ENCODE data around the gene BBS9. TPM values are rescaled to one million over a fixed set of nuclear protein-coding genes. Genes with fewer than 3 reads are reported as not detected.
"Not testable (repeated sequence)": the region's sequence is repeated elsewhere in the genome, so short reads cannot be mapped to it uniquely, and the experiment has no call there.

BBS9 gene
- total and polyA plus RNA-seq, 4 donors: 3.5 to 37.2 (median 14.2) TPM

DNA sequence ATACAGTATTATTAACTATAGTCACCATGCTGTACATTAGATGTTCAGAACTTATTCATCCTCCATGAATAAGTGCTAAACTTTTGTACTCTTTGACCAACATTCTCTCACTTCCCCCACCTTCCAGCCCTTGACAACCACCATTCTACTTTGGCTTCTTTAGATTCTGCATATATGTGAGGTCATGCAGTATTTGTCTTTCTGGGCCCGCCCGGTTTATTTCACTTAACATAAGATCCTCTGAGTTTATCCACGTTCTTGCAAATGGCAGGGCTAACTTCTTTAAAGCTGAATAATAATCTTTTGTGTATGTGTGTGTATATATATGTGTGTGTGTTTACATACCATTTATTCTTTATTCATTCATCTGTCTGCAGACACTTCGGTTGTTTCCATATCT lies 336.8 kb downstream of the BBS9 start:
- WGBS, 2 donors: 76 to 82% methylated on average over 4 of the region's 4 CpGs
- no peak for ATAC-seq (ENCODE audit: low FRiP score)

DNA sequence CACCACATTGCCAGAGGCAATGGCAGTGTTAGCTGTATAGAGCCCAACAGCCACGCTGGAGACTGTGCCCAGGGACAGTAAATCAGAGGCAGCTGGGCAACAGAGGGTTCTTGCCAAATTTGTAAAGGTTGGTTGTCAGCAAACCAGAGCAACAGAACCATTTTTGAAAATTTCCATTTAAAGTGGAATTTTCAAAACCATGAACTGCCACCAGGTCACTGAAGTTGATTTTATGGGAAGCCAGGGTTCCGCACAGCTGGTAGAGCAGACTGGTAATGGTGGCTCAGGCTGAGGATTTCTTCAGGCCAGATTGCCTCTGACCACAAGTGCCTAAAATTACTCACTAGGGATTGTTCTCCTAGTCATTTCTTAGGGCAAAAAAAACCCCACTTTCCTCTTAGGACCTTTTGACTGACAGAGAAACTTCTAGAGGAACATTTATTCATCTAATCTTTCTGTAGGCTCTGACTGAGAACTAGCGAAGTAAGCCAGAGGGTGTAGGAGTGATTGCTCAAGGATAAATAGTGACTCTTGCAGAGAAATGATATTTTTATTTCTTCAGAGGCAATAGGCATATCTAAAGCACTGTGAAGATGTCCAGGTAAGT lies 342.4 kb downstream of the BBS9 start:
- WGBS, 2 donors: 88 to 93% methylated on average over 3 of the region's 3 CpGs
- ATAC-seq (ENCODE audit: low FRiP score): no peak

More for the DNA sequence above, 336.8 kb downstream of the BBS9 start:
- no peak for DNase-seq
- Histone ChIP-seq H3K36me3 (ENCODE audit: control insufficient read depth in 1 of 2, insufficient read depth in 2 of 2, low read length in 1 of 2) (no peaks in the 10 kb centered on the region), H3K27ac (ENCODE audit: low read depth in 1 of 2, low read length in 2 of 2) (no peak overlapping the region), H3K4me1 (ENCODE audit: control insufficient read depth in 1 of 2, insufficient read depth in 2 of 2, low read length in 2 of 2) (no peaks in the 10 kb centered on the region), H3K9me3 (ENCODE audit: control insufficient read depth, low read length) (no peaks in the 10 kb centered on the region), H3K4me3 (ENCODE audit: low read length in 2 of 2) (no peak overlapping the region), H3K27me3 (ENCODE audit: control insufficient read depth in 1 of 2, insufficient read depth in 2 of 2, low read length in 1 of 2) (no peaks in the 10 kb centered on the region)
- intact Hi-C loops (cut with DNase I): no loop called here

DNA sequence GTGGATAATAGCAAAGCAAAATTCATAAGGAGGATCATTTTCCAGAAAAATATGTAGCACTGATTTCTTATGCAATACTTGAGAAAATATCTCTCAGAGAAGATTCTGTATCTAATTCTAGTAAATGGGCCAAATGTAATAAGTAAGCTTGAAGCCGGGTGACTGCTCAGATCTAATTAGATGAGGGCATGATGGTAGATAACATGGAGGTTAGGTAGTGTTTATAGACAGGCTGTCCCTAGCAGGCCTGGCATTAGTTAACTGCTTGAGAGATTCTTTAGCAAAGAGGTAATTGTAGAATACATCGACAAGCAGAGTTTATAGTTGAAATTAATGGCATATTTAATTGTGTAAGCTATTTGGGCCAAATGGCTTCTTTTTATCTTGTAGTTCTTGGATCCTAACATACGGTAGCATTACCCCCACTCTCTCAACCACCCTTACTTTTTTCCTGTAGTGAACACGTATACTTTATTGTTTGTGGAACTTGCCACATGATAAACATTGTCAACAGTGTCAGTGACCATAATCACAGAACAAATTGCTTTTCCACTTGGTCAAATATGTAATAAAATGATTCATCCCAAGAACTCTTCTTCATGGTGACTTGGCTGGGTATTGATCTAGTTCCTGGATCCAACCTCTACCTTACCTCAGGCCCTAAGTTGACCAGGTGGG lies 343.1 kb downstream of the BBS9 start:
- Histone ChIP-seq H3K9me3 (ENCODE audit: control insufficient read depth, low read length) (no peaks in the 10 kb centered on the region), H3K27ac (ENCODE audit: low read depth in 1 of 2, low read length in 2 of 2) (no peak overlapping the region), H3K4me1 (ENCODE audit: control insufficient read depth in 1 of 2, insufficient read depth in 2 of 2, low read length in 2 of 2) (no peaks in the 10 kb centered on the region), H3K27me3 (ENCODE audit: control insufficient read depth in 1 of 2, insufficient read depth in 2 of 2, low read length in 1 of 2) (no peaks in the 10 kb centered on the region), H3K36me3 (ENCODE audit: control insufficient read depth in 1 of 2, insufficient read depth in 2 of 2, low read length in 1 of 2) (no peaks in the 10 kb centered on the region), H3K4me3 (ENCODE audit: low read length in 2 of 2) (no peak overlapping the region)
- ATAC-seq (ENCODE audit: low FRiP score) (no peak), DNase-seq (no peak)
- intact Hi-C loops (cut with DNase I): no loop called here
- 78 to 81% methylated on average over 4 of the region's 4 CpGs for WGBS, 2 donors

More for the DNA sequence above, 342.4 kb downstream of the BBS9 start:
- H3K9me3 ChIP-seq (ENCODE audit: control insufficient read depth, low read length): no peaks in the 10 kb centered on the region
- DNase-seq: no peak
- H3K27ac ChIP-seq (ENCODE audit: low read depth in 1 of 2, low read length in 2 of 2): no peak overlapping the region
- no peak overlapping the region for H3K4me3 ChIP-seq (ENCODE audit: low read length in 2 of 2)
- no peaks in the 10 kb centered on the region for H3K36me3 ChIP-seq (ENCODE audit: control insufficient read depth in 1 of 2, insufficient read depth in 2 of 2, low read length in 1 of 2)
- intact Hi-C loops (cut with DNase I): no loop called here
- H3K4me1 ChIP-seq (ENCODE audit: control insufficient read depth in 1 of 2, insufficient read depth in 2 of 2, low read length in 2 of 2): no peaks in the 10 kb centered on the region
- no peaks in the 10 kb centered on the region for H3K27me3 ChIP-seq (ENCODE audit: control insufficient read depth in 1 of 2, insufficient read depth in 2 of 2, low read length in 1 of 2)

DNA sequence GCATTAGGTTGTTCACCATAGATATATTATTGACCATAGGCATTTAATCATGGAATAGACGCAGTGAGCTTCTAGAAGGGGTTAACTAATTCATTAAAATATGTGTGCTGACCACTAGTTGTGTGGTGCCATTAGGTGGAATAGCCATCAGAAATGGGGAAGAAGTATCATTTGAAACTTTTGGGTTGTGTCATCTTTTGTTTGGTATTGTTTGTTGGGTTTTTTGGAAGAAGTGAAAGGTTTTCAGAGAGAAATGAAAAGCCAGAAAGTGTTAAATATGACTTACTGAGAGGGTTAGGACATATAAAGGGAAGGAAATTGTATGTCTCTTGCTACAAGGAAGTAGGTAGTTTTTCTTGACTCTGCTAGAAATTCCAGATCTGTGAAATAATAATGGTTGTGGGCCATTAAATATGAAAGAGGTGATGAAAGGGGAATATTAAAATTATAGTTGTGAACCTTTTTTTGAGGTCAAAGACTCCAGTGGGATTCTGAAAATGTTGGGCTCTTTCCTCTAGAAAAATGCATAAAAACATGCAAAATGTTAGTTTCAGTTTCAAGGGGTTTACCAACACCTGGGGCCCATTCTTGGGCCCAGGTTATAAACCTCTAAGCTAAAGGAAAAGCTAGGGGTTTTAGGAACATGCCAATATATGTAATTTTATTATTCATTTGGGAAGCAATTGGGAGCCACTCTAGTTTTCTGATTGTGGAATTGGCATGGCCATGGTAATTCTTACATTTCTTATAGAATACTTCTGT lies 348.5 kb downstream of the BBS9 start:
- intact Hi-C loops (cut with DNase I): no loop called here

DNA sequence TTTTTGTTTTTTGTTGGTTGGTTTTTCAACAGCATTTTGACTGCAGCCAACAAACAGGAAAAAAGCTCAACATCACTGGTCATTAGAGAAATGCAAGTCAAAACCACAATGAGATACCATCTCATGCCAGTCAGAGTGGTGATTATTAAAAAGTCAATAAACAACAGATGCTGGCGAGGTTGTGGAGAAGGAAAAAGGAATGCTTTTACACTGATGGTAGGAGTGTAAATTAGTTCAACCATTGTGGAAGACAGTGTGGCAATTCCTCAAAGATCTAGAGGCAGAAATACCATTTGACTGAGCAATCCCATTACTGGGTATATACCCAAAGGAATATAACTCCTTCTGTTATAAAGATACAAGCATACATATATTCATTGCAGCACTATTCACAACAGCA lies 355.1 kb downstream of the BBS9 start:
- WGBS, 2 donors: 100% methylated on average over 1 of the region's 1 CpG
- H3K27ac ChIP-seq (ENCODE audit: low read depth in 1 of 2, low read length in 2 of 2); H3K36me3 ChIP-seq (ENCODE audit: control insufficient read depth in 1 of 2, insufficient read depth in 2 of 2, low read length in 1 of 2); H3K4me3 ChIP-seq (ENCODE audit: low read length in 2 of 2); ATAC-seq (ENCODE audit: low FRiP score); H3K27me3 ChIP-seq (ENCODE audit: control insufficient read depth in 1 of 2, insufficient read depth in 2 of 2, low read length in 1 of 2); intact Hi-C loops (cut with DNase I); H3K9me3 ChIP-seq (ENCODE audit: control insufficient read depth, low read length); DNase-seq; H3K4me1 ChIP-seq (ENCODE audit: control insufficient read depth in 1 of 2, insufficient read depth in 2 of 2, low read length in 2 of 2): not testable (repeated sequence)

More for the DNA sequence above, 348.5 kb downstream of the BBS9 start:
- DNase-seq: no peak
- no peak overlapping the region for H3K27ac ChIP-seq (ENCODE audit: low read depth in 1 of 2, low read length in 2 of 2)
- no peaks in the 10 kb centered on the region for H3K9me3 ChIP-seq (ENCODE audit: control insufficient read depth, low read length)
- 98 to 100% methylated on average over 1 of the region's 1 CpG for WGBS, 2 donors
- H3K36me3 ChIP-seq (ENCODE audit: control insufficient read depth in 1 of 2, insufficient read depth in 2 of 2, low read length in 1 of 2): no peaks in the 10 kb centered on the region
- no peaks in the 10 kb centered on the region for H3K27me3 ChIP-seq (ENCODE audit: control insufficient read depth in 1 of 2, insufficient read depth in 2 of 2, low read length in 1 of 2)
- no peak for ATAC-seq (ENCODE audit: low FRiP score)
- no peaks in the 10 kb centered on the region for H3K4me1 ChIP-seq (ENCODE audit: control insufficient read depth in 1 of 2, insufficient read depth in 2 of 2, low read length in 2 of 2)
- no peak overlapping the region for H3K4me3 ChIP-seq (ENCODE audit: low read length in 2 of 2)

DNA sequence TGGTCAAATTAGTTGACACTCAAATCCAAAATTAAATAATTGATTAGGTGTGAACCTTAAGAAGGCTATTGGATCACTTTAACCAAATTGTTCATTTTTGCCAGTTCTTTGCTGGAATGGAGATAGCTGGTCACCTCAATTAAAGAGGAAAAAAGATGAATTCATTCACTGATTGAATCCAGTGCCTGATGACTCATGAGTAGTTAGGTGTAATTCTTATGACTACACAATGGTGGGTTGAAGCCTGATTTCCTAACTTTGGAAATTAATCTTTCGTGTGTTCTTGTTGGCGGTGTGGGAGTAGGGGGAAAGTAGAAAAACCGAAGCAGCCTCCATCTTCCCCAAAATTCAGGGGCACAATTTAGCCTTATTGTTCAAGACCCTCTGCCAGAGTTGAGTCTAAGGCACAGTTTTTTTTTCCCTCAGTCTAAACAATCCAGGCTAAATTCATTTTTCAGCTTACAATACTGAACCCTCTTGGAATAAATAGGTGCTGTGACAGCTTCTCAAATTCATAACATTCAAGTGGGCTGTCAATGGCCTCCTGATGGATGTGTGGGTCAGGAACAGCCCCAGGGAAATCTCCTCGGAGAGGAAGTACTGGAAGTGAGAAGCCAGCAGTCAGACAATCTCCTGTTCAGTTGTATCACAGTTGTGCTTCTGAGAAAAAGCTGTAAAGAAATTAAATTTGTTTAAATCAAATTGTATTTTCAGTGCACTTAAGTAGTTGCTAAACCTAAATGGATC lies 356.6 kb downstream of the BBS9 start:
- no peaks in the 10 kb centered on the region for H3K4me1 ChIP-seq (ENCODE audit: control insufficient read depth in 1 of 2, insufficient read depth in 2 of 2, low read length in 2 of 2)
- H3K4me3 ChIP-seq (ENCODE audit: low read length in 2 of 2): no peak overlapping the region
- intact Hi-C loops (cut with DNase I): no loop called here
- DNase-seq (no peak), ATAC-seq (ENCODE audit: low FRiP score) (no peak)
- H3K36me3 ChIP-seq (ENCODE audit: control insufficient read depth in 1 of 2, insufficient read depth in 2 of 2, low read length in 1 of 2): no peaks in the 10 kb centered on the region
- H3K9me3 ChIP-seq (ENCODE audit: control insufficient read depth, low read length): no peaks in the 10 kb centered on the region
- H3K27me3 ChIP-seq (ENCODE audit: control insufficient read depth in 1 of 2, insufficient read depth in 2 of 2, low read length in 1 of 2): no peaks in the 10 kb centered on the region
- 84 to 89% methylated on average over 4 of the region's 4 CpGs for WGBS, 2 donors
- H3K27ac ChIP-seq (ENCODE audit: low read depth in 1 of 2, low read length in 2 of 2): no peak overlapping the region

DNA sequence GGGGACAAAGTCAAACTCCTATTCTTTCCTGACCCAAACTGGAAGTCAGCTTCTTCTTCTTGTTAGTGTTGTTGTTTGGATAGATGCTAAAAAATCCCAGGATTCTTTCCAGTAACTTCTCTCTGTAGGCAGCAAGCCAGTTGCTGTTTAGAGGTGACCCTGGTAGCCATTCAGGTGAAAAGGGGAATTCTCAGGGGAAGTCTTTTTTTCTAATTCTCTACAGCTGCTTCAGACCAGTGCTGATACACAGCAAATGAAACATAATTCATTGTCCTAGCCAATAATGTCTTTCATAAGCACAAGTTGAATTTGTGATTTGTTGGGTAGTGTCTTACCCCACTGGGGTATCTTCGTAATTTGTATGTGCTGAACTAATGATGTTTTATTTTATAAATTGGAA lies 357.3 kb downstream of the BBS9 start:
- intact Hi-C loops (cut with DNase I): no loop called here
- no peak for ATAC-seq (ENCODE audit: low FRiP score)
- no peak overlapping the region for H3K27ac ChIP-seq (ENCODE audit: low read depth in 1 of 2, low read length in 2 of 2)

DNA sequence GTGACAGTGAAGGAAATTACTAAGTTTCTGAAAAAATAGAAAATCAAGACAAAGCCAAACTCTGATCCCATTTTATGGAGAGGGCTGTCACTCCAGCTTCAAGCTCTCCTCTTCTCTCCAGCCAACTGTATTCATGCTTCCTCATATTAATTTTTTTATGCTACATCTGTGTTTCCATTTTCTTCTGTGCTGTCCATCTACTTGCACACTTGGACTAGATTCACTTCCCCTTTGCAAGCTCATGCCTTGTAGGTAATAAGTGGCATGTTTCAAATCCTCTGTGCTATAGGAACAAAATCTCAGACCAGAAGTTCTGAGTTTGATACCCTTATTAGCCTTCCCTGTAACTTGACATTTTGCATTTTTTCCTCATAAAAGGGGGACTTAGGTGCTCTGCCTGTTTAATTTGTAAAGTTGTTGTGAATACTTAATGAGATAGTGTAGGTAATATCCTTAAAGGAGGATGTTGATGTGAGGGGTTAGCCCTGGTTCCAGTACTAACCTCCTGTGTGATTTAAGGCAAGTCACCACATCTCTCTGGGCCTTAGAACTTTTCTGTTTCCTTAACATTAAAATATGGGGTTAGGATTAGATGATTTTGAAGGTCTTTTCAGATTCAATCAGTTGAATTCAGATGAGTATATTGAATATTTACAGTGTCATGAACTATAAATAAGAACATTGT lies 358.8 kb downstream of the BBS9 start:
- ATAC-seq (ENCODE audit: low FRiP score): no peak
- intact Hi-C loops (cut with DNase I): no loop called here

More for the DNA sequence above, 357.3 kb downstream of the BBS9 start:
- DNase-seq: no peak
- Histone ChIP-seq H3K9me3 (ENCODE audit: control insufficient read depth, low read length) (no peaks in the 10 kb centered on the region), H3K27me3 (ENCODE audit: control insufficient read depth in 1 of 2, insufficient read depth in 2 of 2, low read length in 1 of 2) (no peaks in the 10 kb centered on the region), H3K36me3 (ENCODE audit: control insufficient read depth in 1 of 2, insufficient read depth in 2 of 2, low read length in 1 of 2) (no peaks in the 10 kb centered on the region), H3K4me3 (ENCODE audit: low read length in 2 of 2) (no peak overlapping the region), H3K4me1 (ENCODE audit: control insufficient read depth in 1 of 2, insufficient read depth in 2 of 2, low read length in 2 of 2) (no peaks in the 10 kb centered on the region)
- WGBS, 2 donors: 98 to 100% methylated on average over 1 of the region's 1 CpG

More for the DNA sequence above, 358.8 kb downstream of the BBS9 start:
- Histone ChIP-seq H3K27ac (ENCODE audit: low read depth in 1 of 2, low read length in 2 of 2) (no peak overlapping the region), H3K27me3 (ENCODE audit: control insufficient read depth in 1 of 2, insufficient read depth in 2 of 2, low read length in 1 of 2) (no peaks in the 10 kb centered on the region), H3K4me3 (ENCODE audit: low read length in 2 of 2) (no peak overlapping the region), H3K36me3 (ENCODE audit: control insufficient read depth in 1 of 2, insufficient read depth in 2 of 2, low read length in 1 of 2) (no peaks in the 10 kb centered on the region), H3K4me1 (ENCODE audit: control insufficient read depth in 1 of 2, insufficient read depth in 2 of 2, low read length in 2 of 2) (no peaks in the 10 kb centered on the region), H3K9me3 (ENCODE audit: control insufficient read depth, low read length) (no peaks in the 10 kb centered on the region)
- DNase-seq: no peak

All from aorta (tissue), 5 donors.